HG02870 (cell line): ENCODE data around the gene PGA3.
"Not testable (repeated sequence)": the region's sequence is repeated elsewhere in the genome, so short reads cannot be mapped to it uniquely, and the experiment has no call there.

ENCODE experiments used
- ATAC-seq: cut with Tn5 transposase; IDR thresholded peaks from one replicate; pipeline ENCODE4 v1.9.1; 2021; ENCODE audit warnings: mild to moderate bottlenecking, moderate library complexity; ENCODE audit not compliant: unreplicated experiment

Gene PGA3

DNA sequence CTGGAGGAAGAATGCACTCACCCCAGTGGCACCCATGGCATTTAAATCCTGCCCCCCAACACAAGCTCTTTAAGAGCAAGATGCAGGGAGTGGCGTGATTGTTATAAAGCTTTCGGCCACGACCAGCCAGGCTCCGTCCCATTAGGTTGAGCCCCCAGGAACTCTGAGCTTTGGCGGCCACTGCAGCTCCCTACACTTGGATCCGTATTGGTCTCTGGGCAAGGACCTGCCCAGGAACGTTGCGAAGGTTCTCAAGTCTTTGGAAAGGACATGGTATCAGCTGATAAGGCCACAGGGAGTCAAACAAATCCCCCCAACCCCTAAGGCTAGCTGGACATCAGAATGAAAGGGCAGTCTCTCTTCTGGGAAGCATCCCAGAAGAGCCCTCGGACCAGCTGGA is 32.7 kb upstream of the PGA3 start:
- ATAC-seq, result no peak

DNA sequence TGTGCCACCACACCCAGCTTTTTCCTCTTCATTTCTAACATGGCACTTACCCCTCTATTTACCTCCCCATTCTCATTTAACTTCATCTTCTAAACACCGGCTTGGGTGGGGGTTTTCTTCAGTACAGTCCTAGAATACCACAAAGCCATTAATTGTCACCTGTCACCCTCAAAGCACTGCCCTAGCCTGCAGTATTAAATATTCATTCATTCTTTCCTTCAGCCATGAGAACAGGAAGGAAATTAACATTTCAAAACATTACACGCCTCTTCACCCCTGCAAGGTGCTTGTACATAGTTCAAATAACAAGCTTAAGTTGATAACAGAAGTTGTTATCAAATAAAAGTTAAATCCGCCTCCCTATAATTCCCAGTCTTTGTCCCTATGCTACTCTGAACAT is 31.4 kb upstream of the PGA3 start:
- no peak for ATAC-seq

DNA sequence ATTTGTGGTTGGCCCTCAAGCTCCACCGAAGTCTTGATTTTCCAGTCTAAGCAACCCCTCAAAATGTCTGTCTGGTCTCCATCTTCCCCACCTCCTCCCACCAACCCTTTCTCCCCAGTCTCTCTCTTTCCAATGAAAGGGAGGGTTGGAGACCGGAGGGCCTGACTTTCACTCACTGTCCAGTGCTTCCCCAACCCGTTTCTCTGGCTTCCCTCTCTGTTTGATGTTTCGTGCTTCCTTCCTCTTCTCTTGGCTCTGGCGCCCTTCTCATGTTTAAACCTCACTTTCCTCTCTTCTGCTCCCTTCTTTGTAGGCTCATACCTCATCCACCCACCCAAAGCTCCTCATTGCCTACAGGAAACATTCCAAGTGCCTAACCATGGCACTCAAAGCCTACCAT is 31.0 kb upstream of the PGA3 start:
- no peak for ATAC-seq

DNA sequence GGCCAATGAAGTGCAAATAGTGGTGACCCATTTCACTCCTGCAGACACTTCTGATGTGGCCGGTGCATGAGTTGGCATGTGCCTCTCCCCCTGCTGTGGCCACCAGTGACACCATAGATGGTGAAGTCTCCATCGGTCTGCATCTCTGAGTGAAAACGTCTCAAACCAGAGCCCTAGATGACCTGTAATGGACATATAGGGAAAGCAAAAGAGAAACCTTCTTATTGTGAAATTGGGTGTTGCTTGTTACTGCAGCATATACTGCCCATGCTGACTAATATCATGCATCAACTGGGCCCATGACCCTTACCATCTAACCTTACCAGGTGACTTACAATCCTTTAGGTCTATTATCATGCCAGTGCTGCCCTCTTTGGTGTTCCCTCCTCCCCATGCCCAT is 30.4 kb upstream of the PGA3 start:
- no peak for ATAC-seq

DNA sequence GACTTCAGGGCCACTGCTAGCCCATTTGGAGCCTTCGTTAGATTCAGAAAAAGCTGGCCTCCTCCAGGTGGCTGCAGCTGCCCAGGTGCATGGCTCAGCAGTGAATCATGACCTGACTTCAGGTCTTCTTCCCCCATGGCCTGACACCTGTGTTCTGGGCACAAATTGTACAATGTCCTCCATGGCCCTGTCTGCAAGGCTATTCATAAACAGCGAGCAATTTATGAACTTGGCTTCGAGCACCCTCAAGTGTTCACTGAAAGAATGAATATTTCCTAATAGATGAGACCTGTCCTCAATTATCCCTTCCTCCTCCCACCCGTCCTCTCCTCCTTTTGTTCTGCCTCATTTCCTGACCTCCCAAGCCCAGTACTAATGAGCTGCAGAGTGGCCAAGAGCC is 29.9 kb upstream of the PGA3 start:
- ATAC-seq, result no peak

DNA sequence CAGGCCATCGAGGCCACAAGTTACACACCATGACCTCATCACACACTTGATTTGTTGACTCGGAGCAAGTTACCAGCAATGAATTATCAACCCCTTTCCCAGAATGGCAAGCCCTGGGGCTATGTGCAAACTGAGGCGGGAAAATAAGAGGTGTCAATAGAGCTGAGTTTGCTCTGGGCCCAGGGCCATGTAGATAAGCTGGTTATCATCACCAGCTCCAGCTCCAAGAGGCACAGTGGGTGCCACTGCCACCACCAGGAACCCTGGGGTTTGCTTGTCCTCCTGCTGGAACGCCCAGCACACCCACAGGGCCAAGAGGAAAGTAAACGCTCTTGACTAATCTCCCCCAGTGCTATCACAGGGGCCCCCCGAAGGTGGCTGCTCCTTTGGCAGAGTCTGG is 29.0 kb upstream of the PGA3 start:
- ATAC-seq, result no peak

DNA sequence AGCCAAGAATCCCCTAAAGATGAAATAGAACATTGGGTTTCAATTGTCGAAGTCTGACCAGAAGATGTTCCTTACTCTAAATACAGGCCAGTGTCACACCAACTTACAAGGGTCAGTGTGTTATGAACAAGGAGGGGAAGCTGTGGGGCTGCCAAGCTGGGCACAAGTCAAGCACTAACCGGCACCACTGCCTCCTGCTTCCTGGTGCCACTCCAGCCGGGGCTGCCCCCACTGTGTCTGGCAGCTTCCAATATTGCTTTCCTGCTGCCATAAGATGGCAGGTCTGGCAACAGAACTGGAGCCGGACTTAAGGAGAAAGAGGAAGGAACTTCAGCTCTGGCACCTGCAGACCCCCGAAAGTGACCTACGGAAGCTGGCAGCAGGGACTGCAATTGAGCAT is 28.4 kb upstream of the PGA3 start:
- no peak for ATAC-seq

DNA sequence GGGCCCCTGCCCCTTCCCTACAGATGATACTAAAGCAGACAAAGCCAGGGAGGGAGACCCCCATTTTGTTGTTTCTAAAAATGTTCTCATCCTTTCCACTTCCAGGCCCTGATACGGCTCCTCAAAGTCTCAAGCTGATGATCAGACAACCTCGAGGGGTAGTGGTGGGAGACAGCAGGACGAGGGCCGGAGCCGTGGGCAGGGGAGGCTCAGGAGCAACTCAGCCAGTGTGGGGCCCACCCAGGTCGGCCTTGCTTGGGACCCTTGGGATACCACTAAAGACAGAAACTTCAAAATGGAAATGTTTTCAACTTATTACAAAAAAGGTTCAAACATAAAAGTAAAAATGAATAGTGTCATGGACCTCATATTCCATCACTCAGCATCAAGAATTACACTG is 26.9 kb upstream of the PGA3 start:
- ATAC-seq, result no peak

DNA sequence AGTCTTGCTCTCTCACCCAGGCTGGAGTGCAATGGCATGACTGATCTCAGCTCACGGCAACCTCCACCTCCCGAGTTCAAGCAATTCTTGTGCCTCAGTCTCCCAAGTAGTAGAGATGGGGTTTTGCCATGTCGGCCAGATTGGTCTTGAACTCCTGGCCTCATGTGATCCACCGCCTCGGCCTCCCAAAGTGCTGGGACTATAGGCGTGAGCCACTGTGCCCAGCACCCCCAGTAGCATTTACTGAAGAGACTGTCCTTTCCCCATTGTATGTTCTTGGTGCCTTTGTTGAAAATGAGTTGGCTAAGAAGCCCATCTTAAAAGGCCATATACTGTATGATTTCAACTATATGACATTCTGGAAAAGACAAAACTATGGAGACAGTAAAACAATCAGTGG is 23.1 kb upstream of the PGA3 start:
- ATAC-seq, result not testable (repeated sequence)

DNA sequence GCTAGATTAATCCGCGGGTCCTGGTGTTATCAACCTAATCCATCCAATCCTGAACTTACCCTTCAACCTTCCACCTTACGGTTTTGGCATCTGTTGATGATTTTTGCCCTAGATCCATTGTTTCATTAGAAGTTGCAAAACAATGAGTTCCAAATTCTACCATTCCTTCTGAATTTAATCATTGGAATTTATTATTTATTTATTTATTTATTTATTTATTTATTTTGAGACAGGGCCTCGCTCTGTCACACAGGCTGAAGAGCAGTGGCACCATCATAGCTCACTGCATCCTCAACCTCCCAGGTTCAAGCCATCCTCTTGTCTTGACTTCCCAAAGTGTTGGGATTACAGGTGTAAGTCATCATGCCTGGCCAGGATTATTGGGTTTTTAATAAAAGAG is 21.8 kb upstream of the PGA3 start:
- no peak for ATAC-seq

DNA sequence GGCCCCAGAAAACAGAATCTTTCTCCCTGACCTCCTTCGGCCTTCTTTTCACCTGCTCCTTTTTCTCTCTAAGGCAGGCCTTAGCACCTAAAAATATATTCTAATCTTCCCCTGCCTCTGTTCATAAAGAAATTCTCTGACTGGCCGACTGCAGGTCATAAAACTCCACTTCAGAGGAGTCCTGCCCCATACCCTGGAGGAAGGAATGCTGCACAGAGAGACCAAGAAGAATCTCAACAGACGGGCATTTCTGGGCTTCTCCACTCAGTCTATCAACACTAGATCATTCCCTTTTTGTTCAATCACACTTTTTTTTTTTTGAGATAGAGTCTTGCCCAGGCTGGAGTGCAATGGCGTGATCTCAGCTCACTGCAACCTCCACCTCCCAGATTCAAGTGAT is 19.7 kb upstream of the PGA3 start:
- no peak for ATAC-seq

DNA sequence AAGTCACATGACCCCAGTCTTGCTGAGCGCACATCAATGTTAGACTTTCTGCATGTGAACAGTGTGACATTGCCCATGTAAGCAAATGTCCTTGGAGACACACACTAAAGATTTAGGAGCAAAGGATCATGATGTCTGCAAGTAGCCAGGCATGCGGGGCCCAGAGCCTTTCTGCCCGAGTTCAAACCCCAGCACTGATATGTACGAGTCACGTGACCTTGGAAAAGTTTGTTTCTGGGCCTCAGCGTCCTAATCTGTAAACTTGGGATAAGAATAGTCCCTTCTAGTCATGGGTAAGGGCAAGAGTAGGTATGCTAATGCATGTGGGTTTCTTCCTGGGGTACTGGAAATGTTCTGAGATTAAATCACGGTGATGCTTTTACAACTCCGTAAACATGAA is 16.8 kb upstream of the PGA3 start:
- ATAC-seq, result no peak

DNA sequence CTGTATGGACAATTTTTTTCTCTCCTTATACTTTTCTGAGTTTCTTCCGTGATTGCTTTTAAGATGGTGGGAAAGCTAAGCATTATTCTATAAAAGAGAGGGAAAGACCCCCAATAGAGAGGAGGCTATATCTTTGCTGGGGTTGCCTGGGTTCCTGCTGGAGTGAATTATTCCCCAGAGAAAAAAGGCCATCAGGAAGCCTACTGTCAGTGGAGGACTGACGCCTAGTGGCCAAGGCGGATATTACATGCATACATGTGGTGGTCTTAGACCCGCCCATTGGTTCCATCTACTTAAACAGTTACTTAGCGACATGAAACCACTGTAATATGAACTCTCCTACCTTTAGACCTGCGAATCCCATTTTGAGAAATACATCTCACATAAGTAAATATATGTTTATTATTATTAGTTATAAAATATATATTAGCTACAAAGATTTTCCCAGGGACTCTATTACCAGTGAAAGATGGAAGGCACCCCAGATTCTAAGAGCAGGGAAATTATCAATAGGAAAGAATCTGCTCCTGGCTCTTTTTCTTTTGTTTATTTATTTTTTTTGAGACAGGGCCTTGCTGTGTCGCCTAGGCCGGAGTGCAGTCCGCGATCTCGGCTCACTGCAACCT is 15.7 kb upstream of the PGA3 start:
- ATAC-seq, result no peak

DNA sequence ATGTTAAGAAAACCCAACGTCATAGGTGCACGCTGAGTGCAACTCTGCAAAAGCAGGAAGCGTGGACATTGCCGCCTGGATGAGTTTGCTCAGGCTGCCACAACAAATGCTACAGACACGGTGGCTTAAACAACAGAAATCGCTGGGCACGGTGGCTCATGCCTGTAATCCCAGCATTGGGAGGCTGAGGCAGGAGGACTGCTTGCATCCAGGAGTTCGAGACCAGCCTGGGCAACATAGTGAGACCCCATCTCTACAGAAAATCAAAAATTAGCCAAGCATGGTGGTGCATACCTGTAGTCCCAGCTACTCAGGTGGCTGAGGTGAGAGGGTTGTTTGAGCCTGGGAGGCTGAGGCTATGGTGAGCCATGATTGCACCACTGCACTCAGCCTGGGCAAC is 13.4 kb upstream of the PGA3 start:
- ATAC-seq, result no peak

DNA sequence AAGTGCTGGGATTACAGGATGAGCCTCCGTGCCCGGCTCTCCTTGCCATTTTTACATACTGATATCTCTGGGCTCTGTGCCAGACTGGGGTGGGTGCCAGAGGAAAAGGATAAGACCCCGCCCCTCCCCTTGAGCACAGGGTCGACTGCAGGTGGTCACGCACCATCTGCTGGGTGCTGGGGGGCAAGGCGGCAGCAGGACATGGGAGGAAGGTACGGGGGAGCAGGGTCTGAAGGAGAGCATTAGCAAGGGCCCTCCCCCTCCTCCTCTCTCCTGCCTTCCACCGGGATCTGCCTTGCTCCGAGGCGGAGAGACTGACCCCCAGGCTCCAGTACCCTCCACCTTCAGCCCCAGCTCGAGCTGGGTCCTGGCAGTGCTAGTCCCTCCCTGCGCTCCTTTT is 9.7 kb upstream of the PGA3 start:
- ATAC-seq, result no peak

DNA sequence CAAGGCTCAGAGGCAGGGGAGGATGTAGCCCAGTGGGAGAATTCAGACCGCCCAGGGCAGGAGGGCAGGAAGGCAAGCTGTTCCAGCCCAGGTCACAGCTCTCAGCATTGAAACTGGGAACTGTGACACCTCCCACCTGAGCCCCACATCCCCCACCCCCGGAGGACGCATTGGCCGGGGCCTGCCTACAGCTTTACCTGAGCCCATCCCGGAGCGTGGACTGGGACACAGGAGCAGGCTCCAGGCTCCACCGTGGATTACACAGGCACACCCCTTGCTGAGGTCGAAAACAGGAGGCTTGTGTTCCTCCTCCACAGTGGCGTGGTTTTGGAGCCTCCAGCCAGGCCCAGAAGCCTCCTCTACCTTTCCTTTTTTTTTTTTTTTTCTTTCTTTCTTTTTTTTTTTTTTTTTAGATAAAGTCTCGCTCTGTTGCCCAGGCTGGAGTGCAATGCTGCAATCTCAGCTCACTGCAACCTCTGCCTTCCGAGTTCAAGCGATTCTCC is 9.1 kb upstream of the PGA3 start:
- ATAC-seq, result no peak

DNA sequence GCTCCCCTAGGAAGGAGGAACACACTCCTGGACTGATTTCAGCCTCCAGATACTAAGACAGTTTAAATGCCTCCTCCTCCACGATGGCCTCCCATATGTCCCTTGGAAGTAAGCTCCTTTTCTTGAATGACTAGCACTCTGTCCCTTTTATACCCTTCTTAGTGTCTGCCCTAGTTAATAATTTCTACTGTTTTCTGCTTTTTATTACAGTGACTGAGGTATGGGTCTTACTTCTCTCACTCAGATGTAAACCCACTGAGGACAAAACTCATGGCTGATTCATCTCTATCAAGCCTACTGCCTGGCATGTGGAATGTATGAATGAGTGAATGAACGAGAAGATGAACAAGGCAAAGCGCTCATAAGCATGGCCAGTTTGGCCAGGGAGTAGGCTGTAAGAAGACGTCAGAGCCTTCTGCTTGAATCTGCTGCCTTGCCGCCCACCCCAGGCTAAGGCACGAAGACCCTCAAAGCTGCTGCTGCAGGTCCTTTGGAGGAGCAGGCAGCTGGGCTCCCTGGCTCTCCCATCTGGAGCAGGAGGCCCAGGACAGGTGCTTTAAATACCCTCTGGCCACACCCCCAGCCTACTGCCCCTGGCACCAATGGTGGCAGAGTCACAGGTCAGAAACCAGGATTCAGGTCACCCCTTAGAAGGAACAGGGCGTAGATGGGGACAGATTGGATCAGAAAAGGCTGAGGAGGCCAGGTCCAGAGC is 8.2 kb upstream of the PGA3 start:
- ATAC-seq, result no peak

DNA sequence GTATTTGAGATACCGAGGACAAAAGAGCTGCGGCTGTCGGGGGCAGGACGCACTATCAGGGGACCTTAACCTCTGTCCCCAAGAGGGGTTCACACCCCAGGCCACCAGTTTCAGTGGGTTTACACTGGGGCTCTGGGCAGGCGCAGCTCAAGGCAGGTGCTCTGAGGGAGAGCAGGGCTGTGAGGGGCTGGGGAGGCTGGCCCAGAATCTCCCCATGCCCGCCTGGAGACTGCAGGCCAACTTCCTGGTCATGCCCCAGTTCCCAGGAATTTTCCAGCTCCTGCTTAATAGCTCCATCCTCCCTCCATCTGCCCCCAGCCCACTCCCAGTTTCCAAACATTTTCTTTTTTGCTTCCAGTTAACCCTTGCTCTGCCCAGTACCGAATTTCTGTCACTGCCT is 7.6 kb upstream of the PGA3 start:
- ATAC-seq, result no peak

DNA sequence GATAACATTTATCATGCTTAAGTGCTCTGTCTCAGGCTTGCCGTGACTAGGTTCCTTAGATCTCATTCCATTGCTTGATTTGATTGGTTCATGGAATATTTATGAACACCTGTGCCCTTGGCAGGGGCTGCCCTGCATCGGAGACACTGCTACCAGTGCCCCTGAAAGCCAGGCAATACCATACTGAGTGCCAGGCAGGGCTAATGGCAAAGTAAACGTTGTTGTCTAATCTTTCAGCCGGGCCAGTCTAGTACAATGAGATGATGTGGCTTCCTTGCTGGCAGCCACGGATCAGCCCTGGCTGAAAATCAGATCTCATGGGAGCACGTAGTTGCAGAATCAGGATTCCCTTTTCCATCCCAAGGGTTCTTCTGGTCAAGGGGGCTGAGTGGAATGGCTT is 5.0 kb upstream of the PGA3 start:
- ATAC-seq, result no peak

DNA sequence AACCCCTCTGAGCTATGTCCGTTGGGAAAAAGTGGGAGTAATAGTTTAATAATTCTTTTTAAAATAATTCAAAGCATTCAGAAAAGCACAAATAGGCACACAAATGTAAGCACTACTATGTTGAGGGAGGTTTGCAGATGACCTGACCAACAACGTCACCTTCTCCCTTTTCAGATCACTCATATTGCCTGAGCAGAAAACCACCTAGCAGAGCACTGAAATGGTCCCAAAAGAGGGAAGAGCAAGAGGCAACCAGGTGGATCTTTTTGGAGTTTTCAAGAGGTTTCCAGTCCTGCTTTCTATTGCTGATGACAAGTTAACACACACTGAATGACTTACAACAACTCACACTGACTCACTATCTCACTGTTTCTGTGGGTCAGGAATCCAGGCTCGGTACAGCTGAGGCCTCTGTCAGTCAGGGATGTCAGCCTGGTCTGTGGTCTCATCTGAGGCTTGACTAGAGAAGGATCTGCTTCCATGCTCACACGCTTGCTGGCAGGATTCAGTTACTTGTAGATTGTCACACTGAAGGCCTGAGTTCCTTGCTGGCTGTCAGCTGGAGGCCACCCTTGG is 4.3 kb upstream of the PGA3 start:
- ATAC-seq, result no peak

DNA sequence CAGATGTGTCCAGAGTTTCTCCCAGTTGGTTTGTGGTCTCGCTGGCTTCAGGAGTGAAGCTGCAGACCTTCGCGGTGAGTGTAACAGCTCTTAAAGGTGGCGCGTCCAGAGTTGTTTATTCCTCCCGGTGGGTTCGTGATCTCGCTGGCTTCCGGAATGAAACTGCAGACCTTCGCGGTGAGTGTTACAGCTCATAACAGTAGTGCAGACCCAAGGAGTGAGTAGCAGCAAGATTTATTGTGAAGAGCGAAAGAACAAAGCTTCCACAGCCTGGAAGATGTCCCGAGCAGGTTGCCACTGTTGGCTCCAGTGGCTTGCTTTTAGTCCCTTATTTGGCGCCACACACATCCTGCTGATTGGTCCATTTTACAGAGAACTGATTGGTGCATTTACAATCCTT is 1.8 kb upstream of the PGA3 start:
- no peak for ATAC-seq

DNA sequence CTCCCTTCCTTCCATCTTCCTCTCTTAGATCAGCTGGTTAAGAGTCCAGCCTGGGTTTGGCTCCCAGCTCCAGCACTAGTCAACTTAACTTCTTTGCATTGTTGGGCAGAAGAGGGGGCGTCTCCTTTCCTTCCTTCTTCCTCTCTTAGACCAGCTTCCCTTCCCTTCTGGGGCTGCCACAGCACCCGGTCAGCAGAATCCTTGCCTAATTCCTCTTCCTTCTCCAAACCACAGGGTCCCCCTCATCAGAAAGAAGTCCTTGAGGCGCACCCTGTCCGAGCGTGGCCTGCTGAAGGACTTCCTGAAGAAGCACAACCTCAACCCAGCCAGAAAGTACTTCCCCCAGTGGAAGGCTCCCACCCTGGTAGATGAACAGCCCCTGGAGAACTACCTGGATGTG is 558 bp downstream of the PGA3 start:
- ATAC-seq, result not testable (repeated sequence)
